GM12878 (cell line): ENCODE results near the gene SRGAP1. TPM values are rescaled to one million over a fixed set of nuclear protein-coding genes. Genes with fewer than 3 reads are reported as not detected.

Source experiments
- ATAC-seq: fragments of 200-7000 bp; cut with Tn5 transposase; 3 replicates; pipeline ENCODE4 v1.9.1; 2020; ENCODE audit warnings: mild to moderate bottlenecking, moderate library complexity
- BruUV-seq: library from RNA; stranded (reverse); fragments of 400-500 nt; replicated peaks from 2 replicates; lab custom pipeline; 2021; lab: Mats Ljungman, UMichigan
- CTCF ChIA-PET: fragments of 300-600 bp; sonication (Branson Sonifier 250); formaldehyde crosslinking; extraction: SDS; loops from one replicate; lab custom pipeline; 2021; ENCODE audit warnings: inconsistent platforms; lab: Yijun Ruan, JAX
- POLR2A ChIA-PET: fragments of 350-600 bp; formaldehyde crosslinking; extraction: SDS; loops from one replicate; lab custom pipeline; 2021; ENCODE audit warnings: inconsistent platforms; lab: Charles Lee
- RAD21 ChIA-PET: fragments of 300-600 bp; sonication (Branson Sonifier 250); formaldehyde crosslinking; loops from one replicate; lab custom pipeline; 2023; ENCODE audit warnings: antibody characterized with exemption; ENCODE audit not compliant: unreplicated experiment; lab: Charles Lee
- SMC1A ChIA-PET: fragments of 300-600 bp; sonication (Branson Sonifier 250); formaldehyde crosslinking; loops from one replicate; lab custom pipeline; 2023; ENCODE audit not compliant: unreplicated experiment, uncharacterized antibody; lab: Charles Lee
- DNase-seq: peaks from one replicate; pipeline ENCODE4 v3.0.0-alpha.2; 2011; ENCODE audit warnings: low read depth, low spot score
- FAIRE-seq: peaks from 3 replicates; lab custom pipeline; 2011; peaks lifted over from hg19 to GRCh38; lab: Jason Lieb, UNC
- H2AFZ ChIP-seq: 2 replicates; pipeline ENCODE4 v1.6.0; 2011; ENCODE audit warnings: low read depth, low read length, control low read depth; ENCODE audit not compliant: control insufficient read depth
- H3K27ac ChIP-seq: 2 replicates; pipeline ENCODE4 v1.5.1; 2011; ENCODE audit warnings: control low read depth; ENCODE audit not compliant: control insufficient read depth, insufficient read depth
- H3K27me3 ChIP-seq, 2 experiments: replicated peaks in 1 of 2; 2 replicates each; pipeline versions ENCODE4 v1.6.0 to v1.6.1; 2011; ENCODE audit warnings: low read length in 1 of 2; ENCODE audit not compliant: control insufficient read depth in 2 of 2, insufficient read depth in 2 of 2
- H3K36me3 ChIP-seq, 2 experiments: 2 replicates each; pipeline ENCODE4 v1.5.1; 2011; ENCODE audit warnings: low read length in 1 of 2; ENCODE audit not compliant: control insufficient read depth in 2 of 2, insufficient read depth in 2 of 2
- H3K4me1 ChIP-seq: 2 replicates; pipeline ENCODE4 v1.6.1; 2011; ENCODE audit warnings: mild to moderate bottlenecking, low read length, moderate library complexity, mixed read lengths; ENCODE audit not compliant: control insufficient read depth, insufficient read depth
- H3K4me2 ChIP-seq: 2 replicates; pipeline ENCODE4 v1.6.0; 2011; ENCODE audit warnings: control low read depth; ENCODE audit not compliant: control insufficient read depth, insufficient read depth
- H3K4me3 ChIP-seq: fragments of 200-600 bp; sonication (generic); 2 replicates; pipeline ENCODE4 v1.5.1; 2016
- H3K79me2 ChIP-seq: 2 replicates; pipeline ENCODE4 v1.6.0; 2011; ENCODE audit warnings: low read length; ENCODE audit not compliant: control insufficient read depth, insufficient read depth
- H3K9ac ChIP-seq: 2 replicates; pipeline ENCODE4 v1.8.0; 2011; ENCODE audit warnings: low read length, control low read depth, mixed read lengths; ENCODE audit not compliant: control insufficient read depth, insufficient read depth
- H3K9me3 ChIP-seq: replicated peaks from 3 replicates; pipeline ENCODE4 v1.5.1; 2011; ENCODE audit warnings: mild to moderate bottlenecking, low read length; ENCODE audit not compliant: control insufficient read depth, insufficient read depth
- H4K20me1 ChIP-seq: 2 replicates; pipeline ENCODE4 v1.6.0; 2011; ENCODE audit not compliant: control insufficient read depth, insufficient read depth
- CBX5 ChIP-seq: sonication (generic); IDR thresholded peaks from 2 replicates; pipeline ENCODE4 v1.6.1; 2016; ENCODE audit warnings: low read depth, moderate library complexity, mild to moderate bottlenecking, inconsistent platforms
- FOXM1 ChIP-seq: IDR thresholded peaks from 2 replicates; pipeline ENCODE4 v1.6.1; 2012; ENCODE audit warnings: low read depth, mild to moderate bottlenecking, inconsistent platforms, low read length, moderate library complexity
- IRF4 ChIP-seq: IDR thresholded peaks from 2 replicates; pipeline ENCODE4 v1.6.1; 2011; ENCODE audit warnings: low read depth, low read length
- SRF ChIP-seq, 2 experiments: IDR thresholded peaks; 2 replicates each; pipeline ENCODE4 v1.6.1; 2011; ENCODE audit warnings: low read depth in 2 of 2, low read length in 2 of 2, mild to moderate bottlenecking in 1 of 2, moderate library complexity in 1 of 2
- YY1 ChIP-seq: IDR thresholded peaks from 2 replicates; pipeline ENCODE4 v1.6.1; 2011; ENCODE audit warnings: low read depth, mild to moderate bottlenecking, low read length
- WGBS: methylation state at CpG from one replicate; pipeline ENCODE4 v1.1.6; 2016; ENCODE audit warnings: low lambda C conversion rate; ENCODE audit not compliant: insufficient replicate concordance, insufficient coverage; ENCODE audit errors: missing lambda C conversion rate; 5-methylcytosine and 5-hydroxymethylcytosine counted together
- in situ Hi-C: fragments of 300-500 bp; cut with MboI; formaldehyde crosslinking; loops from 9 replicates; pipeline ENCODE4 v1.14.3; 2018; ENCODE audit warnings: mixed read lengths
- intact Hi-C: fragments of 100-400 bp; cut with micrococcal nuclease; formaldehyde crosslinking; loops from one replicate; pipeline ENCODE4 v1.14.2; 2022; ENCODE audit not compliant: unreplicated experiment
- polyA plus RNA-seq, 11 experiments: library from polyadenylated mRNA; depleted of rRNA in 4 of 11; unstranded in 6 of 11; stranded (reverse) in 5 of 11; fragments of >200 nt; fragmentation: Nextera tagmentation in 4 of 11; fragmentation: Illumina TruSeq in 1 of 11; extraction: Ambion mirVana in 4 of 11; extraction: Trizol in 1 of 11; gene quantifications; 1 replicate in 1 of 11; 2 replicates in 10 of 11; pipeline versions ENCODE4 v1.2.1 to v1.2.3, GENCODE V29; 2011 to 2016; ENCODE audit warnings: inconsistent platforms in 2 of 11, missing spikeins in 2 of 11, low read depth in 1 of 11
- total RNA-seq, 4 experiments: library from RNA; depleted of rRNA in 3 of 4; stranded (reverse); fragments of >200 nt in 3 of 4; fragmentation: Illumina TruSeq in 1 of 4; extraction: Trizol in 1 of 4; gene quantifications; 2 replicates each; pipeline versions ENCODE4 v1.2.1 to v1.2.3, GENCODE V29; 2013 to 2021
- TF ChIP-seq, protein P1 (sequence below): fragments of 450-650 bp; IDR thresholded peaks from 2 replicates; pipeline ENCODE4 v1.6.1; 2017; ENCODE audit warnings: borderline replicate concordance
- TF ChIP-seq, protein P2 (sequence below): fragments of 450-650 bp; IDR thresholded peaks from 2 replicates; pipeline ENCODE4 v1.6.1; 2016; ENCODE audit warnings: mild to moderate bottlenecking

Gene SRGAP1
- total and polyA plus RNA-seq, 10 of the 15 experiments (the other 5 are each of a cell fraction or from before 2014, with no cell fraction given): 0.16 to 0.85 (median 0.46) TPM

DNA sequence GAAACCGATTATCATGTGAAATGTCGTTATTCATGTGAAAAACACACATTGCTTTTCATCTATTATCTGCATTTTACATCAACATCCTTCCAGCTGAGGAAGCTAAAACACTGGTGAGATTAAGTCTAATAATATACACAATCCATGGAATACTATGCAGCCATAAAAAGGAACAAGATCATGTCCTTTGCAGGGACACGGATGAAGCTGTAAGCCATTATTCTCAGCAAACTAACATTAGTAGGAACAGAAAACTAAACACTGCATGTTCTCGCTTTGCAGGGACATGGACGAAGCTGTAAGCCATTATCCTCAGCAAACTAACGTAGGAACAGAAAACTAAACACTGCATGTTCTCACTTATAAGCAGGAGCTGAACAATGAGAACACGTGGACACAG lies 359.3 kb downstream of the SRGAP1 start:
- no peak for TF ChIP-seq YY1
- no peak for TF ChIP-seq CBX5
- no peak for TF ChIP-seq FOXM1
- TF ChIP-seq, protein P1, sequence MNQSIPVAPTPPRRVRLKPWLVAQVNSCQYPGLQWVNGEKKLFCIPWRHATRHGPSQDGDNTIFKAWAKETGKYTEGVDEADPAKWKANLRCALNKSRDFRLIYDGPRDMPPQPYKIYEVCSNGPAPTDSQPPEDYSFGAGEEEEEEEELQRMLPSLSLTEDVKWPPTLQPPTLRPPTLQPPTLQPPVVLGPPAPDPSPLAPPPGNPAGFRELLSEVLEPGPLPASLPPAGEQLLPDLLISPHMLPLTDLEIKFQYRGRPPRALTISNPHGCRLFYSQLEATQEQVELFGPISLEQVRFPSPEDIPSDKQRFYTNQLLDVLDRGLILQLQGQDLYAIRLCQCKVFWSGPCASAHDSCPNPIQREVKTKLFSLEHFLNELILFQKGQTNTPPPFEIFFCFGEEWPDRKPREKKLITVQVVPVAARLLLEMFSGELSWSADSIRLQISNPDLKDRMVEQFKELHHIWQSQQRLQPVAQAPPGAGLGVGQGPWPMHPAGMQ: no peak
- FAIRE-seq: no peak

DNA sequence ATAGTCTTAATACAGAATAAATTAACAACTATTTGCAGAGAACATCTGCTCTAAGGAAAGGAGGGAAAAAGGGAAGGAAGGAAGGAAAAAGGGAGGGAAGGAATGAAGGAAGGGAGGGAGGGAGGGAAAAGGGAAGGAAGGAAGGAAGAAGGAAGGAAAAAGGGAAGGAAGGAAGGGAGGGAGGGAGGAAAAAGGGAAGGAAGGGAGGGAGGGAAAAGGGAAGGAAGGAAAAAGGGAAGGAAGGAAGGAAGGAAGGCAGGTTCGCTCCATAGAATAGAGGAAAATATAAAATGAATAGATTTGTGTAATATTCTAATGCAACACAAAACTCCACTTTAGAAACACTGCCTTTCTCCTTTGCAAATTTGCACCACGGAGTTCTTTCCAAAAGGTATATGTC lies 361.0 kb downstream of the SRGAP1 start:
- TF ChIP-seq, protein P2, sequence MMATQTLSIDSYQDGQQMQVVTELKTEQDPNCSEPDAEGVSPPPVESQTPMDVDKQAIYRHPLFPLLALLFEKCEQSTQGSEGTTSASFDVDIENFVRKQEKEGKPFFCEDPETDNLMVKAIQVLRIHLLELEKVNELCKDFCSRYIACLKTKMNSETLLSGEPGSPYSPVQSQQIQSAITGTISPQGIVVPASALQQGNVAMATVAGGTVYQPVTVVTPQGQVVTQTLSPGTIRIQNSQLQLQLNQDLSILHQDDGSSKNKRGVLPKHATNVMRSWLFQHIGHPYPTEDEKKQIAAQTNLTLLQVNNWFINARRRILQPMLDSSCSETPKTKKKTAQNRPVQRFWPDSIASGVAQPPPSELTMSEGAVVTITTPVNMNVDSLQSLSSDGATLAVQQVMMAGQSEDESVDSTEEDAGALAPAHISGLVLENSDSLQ: no peak
- no peak for TF ChIP-seq SRF (IDR thresholded peaks at IDR 0.05; ENCODE audit: low read depth in 2 of 2, low read length in 2 of 2)
- no peak for TF ChIP-seq IRF4
- Histone ChIP-seq H3K4me2 (no peak overlapping the region), H3K4me3 (no peak overlapping the region), H3K9me3 (no peaks in the 10 kb centered on the region), H2AFZ (no peak overlapping the region), H3K79me2 (no peaks in the 10 kb centered on the region), H3K4me1 (no peaks in the 10 kb centered on the region), H3K27ac (no peak overlapping the region), H3K36me3 (no peaks in the 10 kb centered on the region; a peak in 1 of 4 replicates), H3K27me3 (no peaks in the 10 kb centered on the region), H3K9ac (no peak overlapping the region), H4K20me1 (no peaks in the 10 kb centered on the region)
- ChIA-PET RAD21 (no interaction called here), POLR2A (no interaction called here), SMC1A (interaction anchor here (0.6 to 1.7 kb wide), 4 partner anchors 13 to 63 kb away, joined by 3 to 8 read pairs (median 4); no protein-coding TSS in a partner anchor), CTCF (no interaction called here)
- ATAC-seq: no peak
- whole genome bisulfite sequencing: 95% methylated on average over 2 of the region's 2 CpGs
- DNase-seq: no peak
- FAIRE-seq: no peak
- in situ Hi-C loops: no loop called here
- no TSS peak for BruUV-seq
- intact Hi-C loops: no loop called here

More for the DNA sequence above, 359.3 kb downstream of the SRGAP1 start:
- no TSS peak for BruUV-seq
- Histone ChIP-seq H4K20me1 (no peaks in the 10 kb centered on the region), H3K4me1 (no peaks in the 10 kb centered on the region), H3K36me3 (no peaks in the 10 kb centered on the region; a peak in 1 of 4 replicates), H3K9me3 (no peaks in the 10 kb centered on the region), H3K4me2 (no peak overlapping the region), H3K9ac (no peak overlapping the region), H3K27ac (no peak overlapping the region), H3K79me2 (no peaks in the 10 kb centered on the region), H2AFZ (no peak overlapping the region), H3K27me3 (no peaks in the 10 kb centered on the region), H3K4me3 (no peak overlapping the region)
- intact Hi-C loops (no loop called here), in situ Hi-C loops (no loop called here)
- ChIA-PET CTCF (interaction anchor here (1.5 kb wide), 1 partner anchor 15 kb away, joined by 4 read pairs; no protein-coding TSS in a partner anchor), RAD21 (no interaction called here), POLR2A (no interaction called here), SMC1A (interaction anchor here (1.5 kb wide), 1 partner anchor 19 kb away, joined by 4 read pairs; no protein-coding TSS in a partner anchor)
- ATAC-seq: no peak
- WGBS: 58% methylated on average over 7 of the region's 7 CpGs
- no peak for DNase-seq
